NT2/D1 (cell line): ENCODE measurements around the gene FLNB.

Experiments used
- SUZ12 ChIP-seq: IDR thresholded peaks from 2 replicates; pipeline ENCODE4 v1.6.1; 2011; ENCODE audit not compliant: insufficient read length, insufficient read depth; ENCODE audit errors: extremely low read depth
- YY1 ChIP-seq: IDR thresholded peaks from 2 replicates; pipeline ENCODE4 v1.6.1; 2011; ENCODE audit not compliant: insufficient read length, insufficient read depth
- ZNF274 ChIP-seq: IDR thresholded peaks from 2 replicates; pipeline ENCODE4 v1.6.1; 2011; ENCODE audit warnings: mild to moderate bottlenecking, low read depth, low read length

DNA sequence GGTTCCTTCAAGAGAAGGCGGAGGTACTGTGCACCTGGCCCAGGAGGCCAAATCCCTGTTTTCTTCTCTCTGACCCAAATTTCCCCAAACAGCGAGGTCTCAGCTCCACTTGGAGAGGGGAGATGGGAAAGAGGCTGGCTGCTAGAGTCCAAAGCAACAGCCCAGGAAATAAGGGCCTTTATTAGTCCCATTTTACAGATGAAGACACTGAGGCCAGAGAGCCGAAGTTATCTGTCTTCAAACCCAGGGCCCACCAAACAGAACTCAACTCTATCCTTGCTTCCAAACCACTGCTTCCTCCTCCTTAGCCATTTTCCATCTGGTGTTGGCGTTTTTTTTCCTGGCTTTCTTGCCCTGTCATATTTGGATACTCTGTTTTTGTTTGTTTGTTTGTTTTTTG, 22.0 kb upstream of the FLNB start:
- TF ChIP-seq ZNF274 (no peak), SUZ12 (no peak), YY1 (no peak)
